ENCODE measurements around the gene HOXA5.

Gene HOXA5

DNA sequence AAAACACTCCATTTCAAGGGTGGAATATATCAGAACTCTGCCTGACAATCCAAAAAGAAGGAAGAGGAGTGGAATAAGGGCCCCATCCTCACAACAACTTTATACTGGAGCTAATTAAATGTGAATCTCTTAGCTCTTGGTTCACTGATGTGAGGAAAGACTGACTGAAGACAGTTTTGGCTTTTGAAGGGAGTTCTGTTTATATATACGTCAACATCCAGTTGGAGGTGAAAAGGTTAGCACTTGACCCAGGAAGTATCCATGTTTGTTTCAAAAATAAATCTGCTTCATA lies 50.7 kb downstream of the HOXA5 start:
- no peak for DNase-seq

GRCh38 chr7:27091941-27092818 lies 51.3 kb downstream of the HOXA5 start:
- DNase-seq: no peak

DNA sequence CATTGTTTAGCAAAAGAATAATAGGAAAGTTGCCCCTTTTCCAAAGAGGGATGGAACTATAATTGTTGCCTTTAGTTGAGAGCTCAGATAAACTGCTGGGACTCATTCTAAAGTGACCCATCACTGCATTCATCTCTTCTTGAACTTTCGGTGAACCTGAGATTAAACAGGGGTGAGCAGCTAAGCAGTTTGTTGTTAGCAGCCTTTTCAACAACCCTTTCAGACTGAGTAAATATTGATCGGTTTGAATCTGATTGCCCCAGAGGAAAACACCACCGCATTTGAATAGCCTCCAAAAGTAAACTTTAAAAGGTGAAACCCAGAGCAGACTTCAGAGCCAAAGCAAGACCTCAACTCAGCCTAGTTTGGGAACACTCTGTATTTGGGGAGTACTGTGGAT lies 52.4 kb downstream of the HOXA5 start:
- DNase-seq: no peak
